Activated CD4-positive, alpha-beta memory T cell treated with anti-CD3 and anti-CD28 coated beads, Interleukin-2, amount 10 ng/mL, durations not matched to agents 7 days and 5 days (primary cell): Measurements from ENCODE around the gene MMAA. TPM values are rescaled to one million over a fixed set of nuclear protein-coding genes. Genes with fewer than 3 reads are reported as not detected.

Experiments
- CTCF ChIA-PET: fragments of 350-600 bp; sonication (Branson Sonifier 250); formaldehyde crosslinking; loops from one replicate; lab custom pipeline; 2021; ENCODE audit warnings: antibody characterized with exemption, inconsistent platforms; lab: Charles Lee
- POLR2A ChIA-PET: fragments of 350-600 bp; sonication (Branson Sonifier 250); formaldehyde crosslinking; loops from one replicate; lab custom pipeline; 2021; ENCODE audit warnings: antibody characterized with exemption; lab: Charles Lee
- DNase-seq: peaks from one replicate; pipeline ENCODE4 v3.0.0-alpha.2; 2020
- H3K27ac Mint-ChIP-seq: one replicate; pipeline ENCODE4 v1.8.0; 2021; ENCODE audit warnings: mild to moderate bottlenecking, mixed read lengths
- H3K27me3 Mint-ChIP-seq: one replicate; pipeline ENCODE4 v1.8.0; 2021; ENCODE audit warnings: mixed read lengths
- H3K36me3 Mint-ChIP-seq: one replicate; pipeline ENCODE4 v1.8.0; 2021; ENCODE audit warnings: low read depth, mixed read lengths
- H3K4me1 Mint-ChIP-seq: one replicate; pipeline ENCODE4 v1.8.0; 2021; ENCODE audit warnings: mixed read lengths
- H3K4me3 Mint-ChIP-seq: one replicate; pipeline ENCODE4 v1.8.0; 2021; ENCODE audit warnings: mild to moderate bottlenecking, mixed read lengths
- H3K9me3 Mint-ChIP-seq: one replicate; pipeline ENCODE4 v1.8.0; 2021; ENCODE audit warnings: mixed read lengths
- total RNA-seq, 2 experiments: library from RNA; stranded (reverse); gene quantifications; one replicate each; pipeline ENCODE4 v1.2.3, GENCODE V29; 2021

MMAA gene
- total RNA-seq, 2 experiments from 2014 or later, result 11.3 to 13.5 TPM

- DNase-seq, result no peak
- no peaks in the 10 kb centered on the region for H3K27me3 Mint-ChIP-seq
- CTCF ChIA-PET, result no interaction called here
- POLR2A ChIA-PET, result no interaction called here
- no peak overlapping the region for H3K4me3 Mint-ChIP-seq
- no peaks in the 10 kb centered on the region for H3K9me3 Mint-ChIP-seq
- H3K36me3 Mint-ChIP-seq, result peaks cover 24% of the 10 kb centered on the region
- no peaks in the 10 kb centered on the region for H3K4me1 Mint-ChIP-seq
- no peak overlapping the region for H3K27ac Mint-ChIP-seq
Observed at GRCh38 chr4:145643295-145643694, 24.1 kb downstream of the MMAA start.

GRCh38 chr4:145644699-145645098 lies 25.5 kb downstream of the MMAA start:
- no peak overlapping the region for H3K27ac Mint-ChIP-seq
- DNase-seq, result no peak
- peaks cover 17% of the 10 kb centered on the region for H3K36me3 Mint-ChIP-seq
- ChIA-PET CTCF (interaction anchor here (0.6 kb wide), 1 partner anchor 1053 kb away, joined by 3 read pairs; no protein-coding TSS in a partner anchor), POLR2A (no interaction called here)
- no peaks in the 10 kb centered on the region for H3K4me1 Mint-ChIP-seq
- H3K27me3 Mint-ChIP-seq, result no peaks in the 10 kb centered on the region
- no peaks in the 10 kb centered on the region for H3K9me3 Mint-ChIP-seq
- no peak overlapping the region for H3K4me3 Mint-ChIP-seq

GRCh38 chr4:145656156-145656555 lies 37.0 kb downstream of the MMAA start:
- CTCF ChIA-PET, result interaction anchor here (0.7 kb wide), 1 partner anchor 8 kb away, joined by 3 read pairs; no protein-coding TSS in a partner anchor
- H3K4me1 Mint-ChIP-seq, result no peaks in the 10 kb centered on the region
- peaks cover 17% of the 10 kb centered on the region for H3K9me3 Mint-ChIP-seq

GRCh38 chr4:145660064-145660463 lies 40.9 kb downstream of the MMAA start:
- POLR2A ChIA-PET, result no interaction called here

More at GRCh38 chr4:145656156-145656555, 37.0 kb downstream of the MMAA start:
- no peak overlapping the region for H3K27ac Mint-ChIP-seq
- no peak for DNase-seq
- peaks cover 65% of the 10 kb centered on the region for H3K36me3 Mint-ChIP-seq
- no peak overlapping the region for H3K4me3 Mint-ChIP-seq
- POLR2A ChIA-PET, result interaction anchor here (1.5 kb wide), 1 partner anchor 37 kb away, joined by 3 read pairs; the partner anchor contains the start of gene MMAA
- no peaks in the 10 kb centered on the region for H3K27me3 Mint-ChIP-seq

GRCh38 chr4:145663194-145663593 lies 44.0 kb downstream of the MMAA start:
- no peak for DNase-seq
- no peaks in the 10 kb centered on the region for H3K4me1 Mint-ChIP-seq
- no peak overlapping the region for H3K4me3 Mint-ChIP-seq
- no peak overlapping the region for H3K27ac Mint-ChIP-seq
- H3K36me3 Mint-ChIP-seq, result peaks cover 22% of the 10 kb centered on the region
- POLR2A ChIA-PET, result no interaction called here
- H3K27me3 Mint-ChIP-seq, result no peaks in the 10 kb centered on the region
- CTCF ChIA-PET, result no interaction called here
- peaks cover 22% of the 10 kb centered on the region for H3K9me3 Mint-ChIP-seq

More at GRCh38 chr4:145660064-145660463, 40.9 kb downstream of the MMAA start:
- Mint-ChIP-seq H3K36me3 (peaks cover 48% of the 10 kb centered on the region), H3K27ac (no peak overlapping the region), H3K27me3 (no peaks in the 10 kb centered on the region), H3K9me3 (peaks cover 19% of the 10 kb centered on the region), H3K4me3 (no peak overlapping the region), H3K4me1 (no peaks in the 10 kb centered on the region)
- DNase-seq, result no peak
- CTCF ChIA-PET, result no interaction called here

GRCh38 chr4:145665773-145666172 lies 46.6 kb downstream of the MMAA start:
- no peak overlapping the region for H3K4me3 Mint-ChIP-seq
- POLR2A ChIA-PET, result no interaction called here
- CTCF ChIA-PET, result no interaction called here

GRCh38 chr4:145670422-145670821 lies 51.2 kb downstream of the MMAA start:
- ChIA-PET CTCF (no interaction called here), POLR2A (no interaction called here)
- no peaks in the 10 kb centered on the region for H3K4me1 Mint-ChIP-seq
- no peak overlapping the region for H3K27ac Mint-ChIP-seq
- no peak overlapping the region for H3K4me3 Mint-ChIP-seq
- no peaks in the 10 kb centered on the region for H3K36me3 Mint-ChIP-seq
- H3K27me3 Mint-ChIP-seq, result peaks cover 2% of the 10 kb centered on the region
- no peak for DNase-seq
- H3K9me3 Mint-ChIP-seq, result peaks cover 7% of the 10 kb centered on the region

More at GRCh38 chr4:145665773-145666172, 46.6 kb downstream of the MMAA start:
- DNase-seq, result no peak
- Mint-ChIP-seq H3K4me1 (no peaks in the 10 kb centered on the region), H3K27ac (no peak overlapping the region), H3K27me3 (peaks cover 2% of the 10 kb centered on the region), H3K9me3 (peaks cover 9% of the 10 kb centered on the region), H3K36me3 (peaks cover 3% of the 10 kb centered on the region)

GRCh38 chr4:145679520-145679919 lies 60.3 kb downstream of the MMAA start:
- peaks cover 13% of the 10 kb centered on the region for H3K27me3 Mint-ChIP-seq
- POLR2A ChIA-PET, result no interaction called here
- H3K4me3 Mint-ChIP-seq, result no peak overlapping the region
- H3K4me1 Mint-ChIP-seq, result no peaks in the 10 kb centered on the region
- no peak for DNase-seq
- H3K9me3 Mint-ChIP-seq, result no peaks in the 10 kb centered on the region
- H3K36me3 Mint-ChIP-seq, result no peaks in the 10 kb centered on the region
- CTCF ChIA-PET, result no interaction called here
- H3K27ac Mint-ChIP-seq, result no peak overlapping the region

GRCh38 chr4:145679991-145680455 lies 60.8 kb downstream of the MMAA start, which contains the start of gene C4orf51:
TSS of gene C4orf51 (plus strand) at chr4:145680146. CDS start at chr4:145680204, 58 bp downstream.
- Mint-ChIP-seq H3K4me1 (no peaks in the 10 kb centered on the region), H3K36me3 (no peaks in the 10 kb centered on the region), H3K27me3 (peaks cover 13% of the 10 kb centered on the region), H3K9me3 (no peaks in the 10 kb centered on the region), H3K27ac (no peak within 1 kb of the TSS), H3K4me3 (no peak within 1 kb of the TSS)
- ChIA-PET CTCF (no interaction called here), POLR2A (no interaction called here)
- DNase-seq, result no peak

GRCh38 chr4:145680902-145681301 lies 61.7 kb downstream of the MMAA start:
- ChIA-PET POLR2A (no interaction called here), CTCF (interaction anchor here (0.6 kb wide), 1 partner anchor 464 kb away, joined by 3 read pairs; no protein-coding TSS in a partner anchor)
- no peaks in the 10 kb centered on the region for H3K4me1 Mint-ChIP-seq
- H3K4me3 Mint-ChIP-seq, result no peak overlapping the region
- peaks cover 13% of the 10 kb centered on the region for H3K27me3 Mint-ChIP-seq
- H3K36me3 Mint-ChIP-seq, result no peaks in the 10 kb centered on the region
- no peak overlapping the region for H3K27ac Mint-ChIP-seq
- no peak for DNase-seq
- H3K9me3 Mint-ChIP-seq, result peaks cover under 1% of the 10 kb centered on the region

GRCh38 chr4:145681518-145681917 lies 62.3 kb downstream of the MMAA start:
- H3K27me3 Mint-ChIP-seq, result peaks cover 13% of the 10 kb centered on the region
- CTCF ChIA-PET, result interaction anchor here (0.6 kb wide), 1 partner anchor 464 kb away, joined by 3 read pairs; no protein-coding TSS in a partner anchor
- no peak overlapping the region for H3K27ac Mint-ChIP-seq
- peaks cover 2% of the 10 kb centered on the region for H3K9me3 Mint-ChIP-seq
- no peaks in the 10 kb centered on the region for H3K4me1 Mint-ChIP-seq
- no peak for DNase-seq
- H3K36me3 Mint-ChIP-seq, result no peaks in the 10 kb centered on the region
- POLR2A ChIA-PET, result no interaction called here
- no peak overlapping the region for H3K4me3 Mint-ChIP-seq

GRCh38 chr4:145681956-145682355 lies 62.8 kb downstream of the MMAA start:
- Mint-ChIP-seq H3K9me3 (peaks cover 2% of the 10 kb centered on the region), H3K27ac (no peak overlapping the region), H3K4me3 (no peak overlapping the region), H3K27me3 (peaks cover 13% of the 10 kb centered on the region), H3K4me1 (no peaks in the 10 kb centered on the region), H3K36me3 (no peaks in the 10 kb centered on the region)
- POLR2A ChIA-PET, result no interaction called here
- DNase-seq, result no peak
- CTCF ChIA-PET, result no interaction called here

GRCh38 chr4:145686991-145687390 lies 67.8 kb downstream of the MMAA start:
- Mint-ChIP-seq H3K36me3 (no peaks in the 10 kb centered on the region), H3K4me3 (no peak overlapping the region), H3K27me3 (no peaks in the 10 kb centered on the region), H3K4me1 (no peaks in the 10 kb centered on the region), H3K9me3 (peaks cover 5% of the 10 kb centered on the region), H3K27ac (no peak overlapping the region)
- DNase-seq, result no peak
- CTCF ChIA-PET, result no interaction called here
- POLR2A ChIA-PET, result no interaction called here

- Mint-ChIP-seq H3K9me3 (peaks cover 8% of the 10 kb centered on the region), H3K4me3 (no peak overlapping the region), H3K27ac (no peak overlapping the region), H3K36me3 (no peaks in the 10 kb centered on the region), H3K27me3 (no peaks in the 10 kb centered on the region), H3K4me1 (no peaks in the 10 kb centered on the region)
- ChIA-PET CTCF (no interaction called here), POLR2A (no interaction called here)
- no peak for DNase-seq
Observed at GRCh38 chr4:145690610-145691009, 71.4 kb downstream of the MMAA start.
